NCI-H1436 treated with DMSO at 0.1 percent for 48 hours (cell line): ENCODE results near the gene RASSF7.

Experiments used
- DNase-seq: peaks from one replicate; lab custom pipeline; 2025; lab: John Stamatoyannopoulos, UW

RASSF7 gene

GRCh38 chr11:586376-587316 is 25.9 kb downstream of the RASSF7 start:
- no peak for DNase-seq

- no peak for DNase-seq
Measured at GRCh38 chr11:587546-587945, 26.8 kb downstream of the RASSF7 start.

GRCh38 chr11:587978-588380 is 27.2 kb downstream of the RASSF7 start:
- DNase-seq, result no peak

- DNase-seq, result no peak
Measured at GRCh38 chr11:589798-590197, 29.0 kb downstream of the RASSF7 start.

- no peak for DNase-seq
Measured at GRCh38 chr11:590997-591396, 30.2 kb downstream of the RASSF7 start.

- DNase-seq, result no peak
Measured at GRCh38 chr11:592501-592900, 31.7 kb downstream of the RASSF7 start.

- DNase-seq, result no peak
Measured at GRCh38 chr11:592918-593317, 32.1 kb downstream of the RASSF7 start.

- no peak for DNase-seq
Measured at GRCh38 chr11:593347-593746, 32.6 kb downstream of the RASSF7 start.

GRCh38 chr11:595400-595799 is 34.6 kb downstream of the RASSF7 start:
- no peak for DNase-seq

- DNase-seq, result no peak
Measured at GRCh38 chr11:596374-596773, 35.6 kb downstream of the RASSF7 start.

- DNase-seq, result no peak
Measured at GRCh38 chr11:597166-597725, 36.5 kb downstream of the RASSF7 start.

- DNase-seq, result no peak
Measured at GRCh38 chr11:598005-598680, 37.4 kb downstream of the RASSF7 start.

- DNase-seq, result no peak
Measured at GRCh38 chr11:601573-602245, 40.9 kb downstream of the RASSF7 start.

- no peak for DNase-seq
Measured at GRCh38 chr11:603154-603553, 42.4 kb downstream of the RASSF7 start.

- no peak for DNase-seq
Measured at GRCh38 chr11:605286-606129, 44.7 kb downstream of the RASSF7 start.

GRCh38 chr11:606245-606644 is 45.5 kb downstream of the RASSF7 start:
- no peak for DNase-seq

GRCh38 chr11:607020-607780 is 46.4 kb downstream of the RASSF7 start:
- no peak for DNase-seq

GRCh38 chr11:607971-608659 is 47.3 kb downstream of the RASSF7 start:
- DNase-seq, result no peak

- no peak for DNase-seq
Measured at GRCh38 chr11:608791-609251, 48.1 kb downstream of the RASSF7 start.

GRCh38 chr11:609341-609811 is 48.6 kb downstream of the RASSF7 start:
- no peak for DNase-seq
